Activated CD8-positive, alpha-beta T cell treated with anti-CD3 and anti-CD28 coated beads for 36 hours (primary cell): ENCODE results near the gene TRIM41. TPM values are rescaled to one million over a fixed set of nuclear protein-coding genes. Genes with fewer than 3 reads are reported as not detected.
"Not testable (repeated sequence)": the region's sequence is repeated elsewhere in the genome, so short reads cannot be mapped to it uniquely, and the experiment has no call there.

Experiments
- ATAC-seq: fragments of 200-7000 bp; cut with Tn5 transposase; one replicate; pipeline ENCODE4 v1.10.0; 2021; ENCODE audit warnings: mild to moderate bottlenecking, moderate library complexity
- CTCF ChIA-PET: fragments of 350-600 bp; sonication (Branson Sonifier 250); formaldehyde crosslinking; loops from one replicate; lab custom pipeline; 2021; ENCODE audit warnings: antibody characterized with exemption; lab: Charles Lee
- POLR2A ChIA-PET: fragments of 350-600 bp; sonication (Branson Sonifier 250); formaldehyde crosslinking; loops from one replicate; lab custom pipeline; 2021; ENCODE audit warnings: antibody characterized with exemption; lab: Charles Lee
- DNase-seq: peaks from one replicate; pipeline ENCODE4 v3.0.0-alpha.2; 2020
- H3K27ac Mint-ChIP-seq: one replicate; pipeline ENCODE4 v1.8.0; 2021; ENCODE audit warnings: mild to moderate bottlenecking, mixed read lengths
- H3K27me3 Mint-ChIP-seq: one replicate; pipeline ENCODE4 v1.8.0; 2021; ENCODE audit warnings: mixed read lengths
- H3K36me3 Mint-ChIP-seq: one replicate; pipeline ENCODE4 v1.8.0; 2021; ENCODE audit warnings: low read depth, mixed read lengths
- H3K4me1 Mint-ChIP-seq: one replicate; pipeline ENCODE4 v1.8.0; 2021; ENCODE audit warnings: low read depth, mixed read lengths
- H3K4me3 Mint-ChIP-seq: one replicate; pipeline ENCODE4 v1.8.0; 2021; ENCODE audit warnings: mild to moderate bottlenecking, moderate library complexity, mixed read lengths
- H3K9me3 Mint-ChIP-seq: one replicate; pipeline ENCODE4 v1.8.0; 2021; ENCODE audit warnings: mixed read lengths
- intact Hi-C: fragments of 100-400 bp; cut with micrococcal nuclease; formaldehyde crosslinking; loops from one replicate; pipeline ENCODE4 v1.10.0; 2022
- total RNA-seq, 2 experiments: library from RNA; stranded (reverse); gene quantifications; one replicate each; pipeline ENCODE4 v1.2.3, GENCODE V29; 2021
- TF ChIP-seq, protein P1 (sequence below): fragments of 200-600 bp; IDR thresholded peaks from one replicate; pipeline ENCODE4 v1.8.0; 2022; ENCODE audit warnings: antibody characterized with exemption, mild to moderate bottlenecking

The TRIM41 gene
- total RNA-seq, 2 experiments from 2014 or later: 30.6 to 31.5 TPM

DNA sequence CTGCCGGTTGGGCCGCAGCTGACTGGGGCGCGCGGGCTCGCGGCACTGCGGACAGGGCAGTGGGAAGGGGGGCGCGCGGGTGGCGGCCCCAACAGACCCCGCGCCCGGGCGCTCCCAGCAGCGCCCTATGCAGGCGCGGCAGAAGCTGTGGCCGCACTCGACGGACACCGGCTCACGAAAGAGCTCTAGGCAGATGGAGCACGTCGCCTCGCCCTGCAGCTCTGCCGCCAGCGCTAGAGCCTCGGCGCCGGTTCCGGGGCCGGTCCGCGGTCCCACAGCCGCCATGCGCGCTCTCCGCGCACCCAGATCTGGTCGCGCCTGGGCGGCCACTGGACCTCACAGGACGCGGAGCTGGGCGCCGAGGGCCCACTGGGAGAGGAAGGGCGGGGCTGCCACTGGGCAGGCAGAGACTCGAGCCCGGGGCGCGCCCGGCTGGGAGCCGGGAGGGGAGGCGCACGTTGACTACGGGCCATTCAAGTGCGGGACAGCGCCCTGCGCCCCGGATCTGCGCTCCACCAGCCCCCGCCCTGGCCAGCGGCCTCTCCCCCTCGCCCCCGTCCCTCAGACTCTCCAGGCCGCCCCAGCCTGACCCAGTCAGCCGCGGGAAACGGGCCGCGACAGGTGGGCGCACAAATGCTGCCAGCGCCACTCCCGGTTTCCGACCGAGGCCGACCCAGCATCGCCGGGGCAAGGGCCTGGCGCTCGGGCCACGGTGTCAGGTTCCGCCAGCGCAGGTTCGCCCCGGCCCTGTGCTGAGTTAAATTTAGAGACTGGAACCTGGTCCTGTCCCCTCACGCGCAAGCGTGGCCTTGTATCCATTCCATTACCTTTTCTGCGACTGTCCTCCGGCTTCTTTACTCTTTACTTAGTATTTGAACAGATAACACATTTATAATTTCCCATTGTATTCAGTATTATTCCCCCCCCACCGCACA is 18.0 kb upstream of the TRIM41 start, which contains the start of gene TRIM7:
TRIM7 (minus strand) TSS at position 371 of the 935 bp plus-strand sequence; CDS start at position 285, 86 bp downstream.
- intact Hi-C loops: no loop called here
- H3K4me3 Mint-ChIP-seq: peak within 1 kb of the TSS; percentile 89
- H3K4me1 Mint-ChIP-seq: peaks cover 29% of the 10 kb centered on the region
- POLR2A ChIA-PET: interaction anchor here (0.8 to 8.4 kb wide), 2 partner anchors 14 to 20 kb away, joined by 3 to 159 read pairs; no protein-coding TSS in a partner anchor
- peaks cover 7% of the 10 kb centered on the region for H3K36me3 Mint-ChIP-seq
- H3K9me3 Mint-ChIP-seq: no peaks in the 10 kb centered on the region
- TF ChIP-seq, protein P1, sequence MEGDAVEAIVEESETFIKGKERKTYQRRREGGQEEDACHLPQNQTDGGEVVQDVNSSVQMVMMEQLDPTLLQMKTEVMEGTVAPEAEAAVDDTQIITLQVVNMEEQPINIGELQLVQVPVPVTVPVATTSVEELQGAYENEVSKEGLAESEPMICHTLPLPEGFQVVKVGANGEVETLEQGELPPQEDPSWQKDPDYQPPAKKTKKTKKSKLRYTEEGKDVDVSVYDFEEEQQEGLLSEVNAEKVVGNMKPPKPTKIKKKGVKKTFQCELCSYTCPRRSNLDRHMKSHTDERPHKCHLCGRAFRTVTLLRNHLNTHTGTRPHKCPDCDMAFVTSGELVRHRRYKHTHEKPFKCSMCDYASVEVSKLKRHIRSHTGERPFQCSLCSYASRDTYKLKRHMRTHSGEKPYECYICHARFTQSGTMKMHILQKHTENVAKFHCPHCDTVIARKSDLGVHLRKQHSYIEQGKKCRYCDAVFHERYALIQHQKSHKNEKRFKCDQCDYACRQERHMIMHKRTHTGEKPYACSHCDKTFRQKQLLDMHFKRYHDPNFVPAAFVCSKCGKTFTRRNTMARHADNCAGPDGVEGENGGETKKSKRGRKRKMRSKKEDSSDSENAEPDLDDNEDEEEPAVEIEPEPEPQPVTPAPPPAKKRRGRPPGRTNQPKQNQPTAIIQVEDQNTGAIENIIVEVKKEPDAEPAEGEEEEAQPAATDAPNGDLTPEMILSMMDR: no peak
- CTCF ChIA-PET: interaction anchor here (8.4 kb wide), 1 partner anchor 15 kb away, joined by 80 read pairs; no protein-coding TSS in a partner anchor
- DNase-seq: no peak
- H3K27me3 Mint-ChIP-seq: peaks cover 28% of the 10 kb centered on the region
- ATAC-seq: no peak
- H3K27ac Mint-ChIP-seq: peak within 1 kb of the TSS; percentile 15

DNA sequence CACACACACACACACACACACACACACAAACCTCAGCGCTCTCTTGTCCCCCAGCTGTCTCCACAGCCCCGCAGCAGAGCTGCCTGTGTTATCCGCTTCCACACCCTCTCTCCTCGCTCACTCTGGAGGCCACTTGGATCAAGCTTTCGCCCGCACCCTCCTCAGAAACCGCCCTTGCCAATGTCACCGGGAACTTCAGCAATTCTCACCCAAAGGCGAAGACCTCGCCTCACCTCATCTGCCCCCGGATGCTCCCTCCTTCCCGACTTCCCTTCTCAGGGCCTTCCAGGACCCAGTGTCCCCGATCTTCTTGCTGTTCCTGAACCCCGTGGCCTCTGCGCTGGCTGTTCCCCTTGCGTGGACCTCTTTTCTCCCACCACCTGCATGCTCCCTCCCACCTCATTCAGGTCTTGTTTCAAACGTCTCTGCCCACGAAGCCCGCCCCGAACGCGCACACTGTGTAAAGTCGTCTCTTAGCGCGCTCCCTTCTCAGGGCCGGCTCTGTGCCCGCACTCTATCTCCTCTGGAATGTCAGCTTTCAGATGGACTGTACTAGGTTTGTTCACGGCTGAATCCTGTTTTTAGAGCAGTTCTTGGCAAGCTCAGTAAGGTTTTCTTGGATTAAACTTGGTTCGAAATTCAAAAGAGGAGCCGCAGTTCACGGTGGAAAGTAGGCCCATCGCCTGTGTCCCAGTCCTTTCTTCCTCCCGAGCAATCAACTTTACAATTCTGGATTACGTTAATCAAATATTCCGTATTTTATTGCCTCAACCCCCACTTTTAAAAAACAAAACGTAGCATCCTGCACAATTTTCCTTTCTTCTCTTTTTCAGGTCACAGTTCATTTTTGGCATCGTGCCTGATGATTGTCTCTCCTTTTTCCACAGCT is 17.1 kb upstream of the TRIM41 start:
- POLR2A ChIA-PET: interaction anchor here (0.7 to 8.4 kb wide), 13 partner anchors 11 to 56 kb away, joined by 3 to 159 read pairs (median 12); partner anchors contain the start of genes RACK1, TRIM41 and TRIM52
- H3K4me3 Mint-ChIP-seq: peak overlapping the region; percentile 89
- CTCF ChIA-PET: interaction anchor here (1.1 to 8.4 kb wide), 8 partner anchors 8 to 55 kb away, joined by 4 to 80 read pairs (median 6); partner anchors contain the start of genes TRIM41 and TRIM52
- H3K9me3 Mint-ChIP-seq: no peaks in the 10 kb centered on the region
- intact Hi-C loops: no loop called here
- peaks cover 7% of the 10 kb centered on the region for H3K36me3 Mint-ChIP-seq
- TF ChIP-seq, protein P1: no peak
- peak overlapping the region; percentile 92 for H3K27ac Mint-ChIP-seq
- H3K27me3 Mint-ChIP-seq: peaks cover 28% of the 10 kb centered on the region
- DNase-seq (peak; percentile 54), ATAC-seq (no peak)
- peaks cover 31% of the 10 kb centered on the region for H3K4me1 Mint-ChIP-seq

DNA sequence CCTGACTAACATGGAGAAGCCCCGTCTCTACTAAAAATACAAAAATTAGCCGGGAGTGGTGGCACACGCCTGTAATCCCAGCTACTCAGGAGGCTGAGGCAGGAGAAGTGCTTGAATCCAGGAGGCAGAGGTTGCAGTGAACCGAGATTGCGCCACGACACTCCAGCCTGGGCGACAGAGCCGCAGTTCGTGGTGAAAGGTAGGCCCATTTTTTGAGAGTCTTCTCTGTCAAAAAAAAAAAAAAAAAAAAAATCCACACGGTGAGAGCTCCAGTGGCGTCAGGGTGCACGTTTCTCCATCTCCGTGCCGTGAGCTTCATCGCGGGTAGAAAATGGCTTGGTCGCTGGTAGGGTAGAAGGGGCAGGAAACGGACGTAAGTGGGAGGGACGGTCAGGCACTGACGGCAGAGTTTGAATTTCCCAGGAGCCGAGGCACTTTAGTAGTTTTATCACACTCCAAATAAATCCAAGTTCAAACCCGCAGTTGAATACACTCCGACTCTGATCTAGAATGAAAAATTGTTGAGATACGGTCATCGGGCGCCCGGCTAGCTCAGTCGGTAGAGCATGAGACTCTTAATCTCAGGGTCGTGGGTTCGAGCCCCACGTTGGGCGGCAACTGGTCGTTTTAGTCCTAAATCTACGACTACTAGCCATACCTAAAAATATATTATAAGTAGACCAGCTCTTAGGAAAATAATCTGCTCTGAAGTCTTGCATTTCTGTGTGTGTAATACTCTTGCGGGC is 15.7 kb upstream of the TRIM41 start:
- H3K27ac Mint-ChIP-seq: peak overlapping the region; percentile 92
- ChIA-PET CTCF (interaction anchor here (1.0 to 8.4 kb wide), 10 partner anchors 9 to 53 kb away, joined by 3 to 80 read pairs (median 6); partner anchors contain the start of genes TRIM41 and TRIM52), POLR2A (interaction anchor here (0.6 to 8.4 kb wide), 13 partner anchors 8 to 54 kb away, joined by 3 to 159 read pairs (median 12); partner anchors contain the start of genes RACK1, TRIM41 and TRIM52)
- peaks cover 36% of the 10 kb centered on the region for H3K4me1 Mint-ChIP-seq
- ATAC-seq (peak; percentile 62), DNase-seq (peak; percentile 95)
- peak overlapping the region; percentile 89 for H3K4me3 Mint-ChIP-seq
- TF ChIP-seq, protein P1: no peak
- H3K9me3 Mint-ChIP-seq: no peaks in the 10 kb centered on the region
- H3K27me3 Mint-ChIP-seq: peaks cover 28% of the 10 kb centered on the region
- intact Hi-C loops: loop anchor here (1.0 kb wide), 2 partner anchors 11 to 16 kb away; no protein-coding TSS in a partner anchor
- H3K36me3 Mint-ChIP-seq: peaks cover 7% of the 10 kb centered on the region

DNA sequence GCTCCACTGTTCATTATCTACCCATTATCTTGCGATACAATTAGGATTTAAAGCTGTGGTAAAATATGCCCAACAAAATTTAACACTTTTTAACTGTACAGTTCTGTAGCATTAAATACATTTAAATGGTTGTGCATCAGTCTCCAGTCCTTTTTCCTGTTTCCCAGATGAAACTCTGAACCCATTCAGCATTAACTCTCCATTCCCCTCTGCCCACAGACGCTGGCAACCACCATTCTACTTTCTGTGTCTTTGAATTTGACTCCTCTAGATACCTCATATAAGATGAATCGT is 15.2 kb upstream of the TRIM41 start:
- Mint-ChIP-seq H3K9me3 (no peaks in the 10 kb centered on the region), H3K27ac (peak overlapping the region; percentile 92), H3K4me1 (peaks cover 36% of the 10 kb centered on the region), H3K27me3 (peaks cover 28% of the 10 kb centered on the region), H3K4me3 (peak overlapping the region; percentile 89), H3K36me3 (peaks cover 7% of the 10 kb centered on the region)
- no peak for DNase-seq
- POLR2A ChIA-PET: interaction anchor here (0.6 to 8.4 kb wide), 11 partner anchors 9 to 50 kb away, joined by 3 to 159 read pairs (median 14); partner anchors contain the start of genes RACK1 and TRIM41
- ATAC-seq: no peak
- TF ChIP-seq, protein P1: no peak
- CTCF ChIA-PET: interaction anchor here (1.0 to 8.4 kb wide), 6 partner anchors 8 to 38 kb away, joined by 3 to 80 read pairs (median 8); no protein-coding TSS in a partner anchor
- intact Hi-C loops: loop anchor here (1.0 kb wide), 2 partner anchors 10 to 17 kb away; no protein-coding TSS in a partner anchor

DNA sequence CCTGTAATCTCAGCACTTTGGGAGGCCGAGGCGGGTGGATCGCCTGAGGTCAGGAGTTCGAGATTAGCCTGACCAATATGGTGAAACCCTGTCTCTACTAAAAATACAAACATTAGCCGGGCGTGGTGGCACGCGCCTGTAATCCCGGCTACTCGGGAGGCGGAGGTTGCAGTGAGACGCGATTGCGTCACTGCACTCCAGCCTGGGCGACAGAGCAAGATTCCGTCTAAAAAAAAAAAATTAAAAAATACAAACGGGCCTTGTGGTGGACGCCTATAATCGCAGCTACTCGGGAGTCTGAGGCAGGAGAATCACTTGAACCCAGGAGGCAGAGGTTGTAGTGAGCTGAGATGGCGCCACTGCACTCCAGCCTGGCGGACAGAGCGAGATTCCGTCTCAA is 14.1 kb upstream of the TRIM41 start:
- ChIA-PET CTCF (interaction anchor here (2.6 to 8.4 kb wide), 2 partner anchors 18 to 25 kb away, joined by 12 to 80 read pairs; no protein-coding TSS in a partner anchor), POLR2A (interaction anchor here (3.2 to 8.4 kb wide), 4 partner anchors 14 to 33 kb away, joined by 14 to 159 read pairs (median 30); partner anchors contain the start of genes RACK1 and TRIM41)
- peaks cover 20% of the 10 kb centered on the region for H3K27me3 Mint-ChIP-seq
- ATAC-seq, H3K27ac Mint-ChIP-seq, H3K9me3 Mint-ChIP-seq, H3K36me3 Mint-ChIP-seq, intact Hi-C loops, DNase-seq, H3K4me3 Mint-ChIP-seq: not testable (repeated sequence)
- peaks cover 36% of the 10 kb centered on the region for H3K4me1 Mint-ChIP-seq

DNA sequence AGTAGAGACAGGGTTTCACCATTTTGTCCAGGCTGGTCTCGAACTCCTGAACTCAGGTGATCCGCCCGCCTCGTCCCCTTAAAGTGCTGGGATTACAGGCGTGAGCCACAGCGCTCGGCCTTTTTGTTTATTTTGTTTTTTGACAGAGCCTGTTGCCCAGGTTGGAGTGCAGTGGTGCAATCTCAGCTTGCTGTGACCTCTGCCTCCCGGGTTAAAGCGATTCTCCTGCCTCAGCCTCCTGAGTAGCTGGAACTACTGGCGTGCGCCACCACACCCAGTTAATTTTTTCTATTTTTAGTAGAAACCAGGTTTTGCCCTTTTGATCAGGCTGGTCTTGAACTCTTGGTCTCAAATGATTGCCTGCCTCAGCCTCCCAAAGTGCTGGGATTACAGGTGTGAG is 12.9 kb upstream of the TRIM41 start:
- H3K4me3 Mint-ChIP-seq, H3K9me3 Mint-ChIP-seq, intact Hi-C loops, DNase-seq, H3K36me3 Mint-ChIP-seq, H3K27ac Mint-ChIP-seq, ATAC-seq: not testable (repeated sequence)
- POLR2A ChIA-PET: interaction anchor here (1.6 kb wide), 1 partner anchor 12 kb away, joined by 6 read pairs; the partner anchor contains the start of gene TRIM41
- H3K27me3 Mint-ChIP-seq: peaks cover 18% of the 10 kb centered on the region
- H3K4me1 Mint-ChIP-seq: peaks cover 36% of the 10 kb centered on the region
- CTCF ChIA-PET: interaction anchor here (1.1 kb wide), 1 partner anchor 21 kb away, joined by 3 read pairs; no protein-coding TSS in a partner anchor
